Measurements from ENCODE around the gene NECTIN2.

Gene NECTIN2

DNA sequence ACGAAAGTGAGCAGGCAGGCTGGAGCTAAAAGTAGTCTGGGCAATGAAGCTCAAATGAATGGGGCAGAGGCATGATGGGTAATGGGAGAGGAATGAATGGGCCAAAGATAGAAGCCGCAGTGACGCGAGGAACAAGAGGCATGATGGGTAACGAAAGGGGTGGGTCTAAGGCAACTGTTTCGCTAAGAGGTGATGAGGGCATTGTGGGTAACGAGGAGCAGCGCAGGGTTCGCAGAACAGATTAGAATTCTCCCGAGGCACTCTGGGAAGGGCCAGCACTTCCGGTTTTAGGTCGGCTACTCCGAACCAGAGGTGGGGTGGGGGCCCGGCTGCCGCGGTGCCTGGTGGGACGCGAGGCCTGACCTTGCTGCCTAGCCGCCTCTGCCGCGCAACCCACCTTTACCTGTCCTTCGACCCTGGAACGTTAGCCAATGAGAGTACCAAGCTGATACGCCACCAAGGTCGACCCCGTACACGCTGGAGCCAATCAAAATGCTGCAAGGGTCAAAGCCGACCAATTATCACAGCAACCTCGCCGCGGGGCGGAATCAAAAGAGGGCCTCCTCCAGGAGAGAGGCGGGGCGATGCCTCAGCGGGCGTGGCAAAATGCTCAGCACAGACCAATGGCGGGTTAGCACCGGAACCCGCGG, 44.4 kb downstream of the NECTIN2 start:
- Histone ChIP-seq H3K79me2 (ENCODE audit: insufficient read depth, low read length) (peaks cover 24% of the 10 kb centered on the region), H3K27me3 (ENCODE audit: low read length) (no peaks in the 10 kb centered on the region), H3K4me2 (ENCODE audit: low read depth, low read length, poor library complexity, severe bottlenecking) (peak overlapping the region; percentile 89), H3K4me3 (ENCODE audit: insufficient read depth, low read length, poor library complexity, severe bottlenecking) (peak overlapping the region; percentile 59), H3K9me2 (replicated peaks; ENCODE audit: insufficient read depth, low read length) (no peaks in the 10 kb centered on the region), H3K36me3 (ENCODE audit: low read length) (no peaks in the 10 kb centered on the region), H3K27ac (ENCODE audit: low read depth, low read length) (peak overlapping the region; percentile 82), H3K9me3 (ENCODE audit: insufficient read depth, low read length) (no peaks in the 10 kb centered on the region; the same call in 1 of the 2 replicates), H2AFZ (ENCODE audit: low read depth, low read length, severe bottlenecking) (peak overlapping the region; percentile 86), H3K9ac (ENCODE audit: low read length) (peak overlapping the region; percentile 42), H4K20me1 (ENCODE audit: low read depth, low read length) (no peaks in the 10 kb centered on the region; the same call in 1 of the 2 replicates), H3F3A (ENCODE audit: insufficient read depth) (peaks cover 6% of the 10 kb centered on the region)
- no peak for TF ChIP-seq EZH2phosphoT487 (conservative IDR thresholded peaks at IDR 0.05; ENCODE audit: low read length)
- TF ChIP-seq, protein P1, sequence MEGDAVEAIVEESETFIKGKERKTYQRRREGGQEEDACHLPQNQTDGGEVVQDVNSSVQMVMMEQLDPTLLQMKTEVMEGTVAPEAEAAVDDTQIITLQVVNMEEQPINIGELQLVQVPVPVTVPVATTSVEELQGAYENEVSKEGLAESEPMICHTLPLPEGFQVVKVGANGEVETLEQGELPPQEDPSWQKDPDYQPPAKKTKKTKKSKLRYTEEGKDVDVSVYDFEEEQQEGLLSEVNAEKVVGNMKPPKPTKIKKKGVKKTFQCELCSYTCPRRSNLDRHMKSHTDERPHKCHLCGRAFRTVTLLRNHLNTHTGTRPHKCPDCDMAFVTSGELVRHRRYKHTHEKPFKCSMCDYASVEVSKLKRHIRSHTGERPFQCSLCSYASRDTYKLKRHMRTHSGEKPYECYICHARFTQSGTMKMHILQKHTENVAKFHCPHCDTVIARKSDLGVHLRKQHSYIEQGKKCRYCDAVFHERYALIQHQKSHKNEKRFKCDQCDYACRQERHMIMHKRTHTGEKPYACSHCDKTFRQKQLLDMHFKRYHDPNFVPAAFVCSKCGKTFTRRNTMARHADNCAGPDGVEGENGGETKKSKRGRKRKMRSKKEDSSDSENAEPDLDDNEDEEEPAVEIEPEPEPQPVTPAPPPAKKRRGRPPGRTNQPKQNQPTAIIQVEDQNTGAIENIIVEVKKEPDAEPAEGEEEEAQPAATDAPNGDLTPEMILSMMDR (IDR thresholded peaks at IDR 0.05; ENCODE audit: insufficient read depth, low read length, poor library complexity, severe bottlenecking) = no peak

DNA sequence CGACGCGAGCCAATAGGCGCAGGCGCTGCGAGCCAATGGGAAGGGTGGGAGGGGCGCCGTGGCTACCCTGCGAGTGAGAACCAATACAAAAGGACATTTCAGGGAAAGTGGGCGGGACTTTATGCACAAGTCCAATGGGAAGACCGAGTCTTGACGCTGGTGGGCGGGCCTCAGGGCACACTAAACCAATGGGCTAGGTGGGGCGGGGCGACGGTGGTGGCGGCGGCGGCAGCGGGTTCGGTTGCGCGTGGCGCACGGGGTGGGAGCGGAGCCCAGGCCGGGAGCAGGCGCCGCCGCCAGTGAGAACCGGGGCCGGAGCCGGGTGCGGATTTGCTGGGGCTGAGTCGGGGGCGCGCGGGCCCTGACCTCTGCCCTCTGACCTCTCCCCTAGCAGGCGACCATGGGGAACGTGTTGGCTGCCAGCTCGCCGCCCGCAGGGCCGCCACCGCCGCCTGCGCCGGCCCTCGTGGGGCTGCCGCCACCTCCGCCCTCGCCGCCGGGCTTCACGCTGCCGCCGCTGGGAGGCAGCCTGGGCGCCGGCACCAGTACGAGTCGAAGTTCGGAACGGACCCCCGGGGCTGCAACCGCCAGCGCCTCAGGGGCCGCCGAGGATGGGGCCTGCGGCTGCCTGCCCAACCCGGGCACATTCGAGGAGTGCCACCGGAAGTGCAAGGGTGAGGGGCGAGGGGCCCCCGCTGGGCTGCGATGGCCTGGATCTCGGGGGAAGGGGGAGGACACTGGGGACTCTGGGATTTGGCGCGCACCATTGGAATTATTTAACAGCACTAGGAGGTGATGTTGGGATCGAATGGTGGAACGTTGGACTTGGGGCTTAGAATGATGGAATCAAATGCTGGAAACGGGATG, 45.2 kb downstream of the NECTIN2 start, which contains the start of gene TOMM40:
TOMM40 (plus strand) TSS at position 239 of the 867 bp plus-strand sequence; CDS start at position 401, 162 bp downstream.
- Histone ChIP-seq H3K9me2 (replicated peaks; ENCODE audit: insufficient read depth, low read length) (no peaks in the 10 kb centered on the region), H3K79me2 (ENCODE audit: insufficient read depth, low read length) (peaks cover 24% of the 10 kb centered on the region), H3K27ac (ENCODE audit: low read depth, low read length) (peak within 1 kb of the TSS; percentile 82), H3K27me3 (ENCODE audit: low read length) (no peaks in the 10 kb centered on the region), H2AFZ (ENCODE audit: low read depth, low read length, severe bottlenecking) (peak within 1 kb of the TSS; percentile 86), H3K9ac (ENCODE audit: low read length) (peak within 1 kb of the TSS; percentile 91), H4K20me1 (ENCODE audit: low read depth, low read length) (no peaks in the 10 kb centered on the region; the same call in 1 of the 2 replicates), H3K4me3 (ENCODE audit: insufficient read depth, low read length, poor library complexity, severe bottlenecking) (peak within 1 kb of the TSS; percentile 65), H3K36me3 (ENCODE audit: low read length) (no peaks in the 10 kb centered on the region), H3K4me2 (ENCODE audit: low read depth, low read length, poor library complexity, severe bottlenecking) (peak within 1 kb of the TSS; percentile 89), H3F3A (ENCODE audit: insufficient read depth) (peaks cover 6% of the 10 kb centered on the region), H3K9me3 (ENCODE audit: insufficient read depth, low read length) (no peaks in the 10 kb centered on the region; the same call in 1 of the 2 replicates)
- TF ChIP-seq, protein P1 (IDR thresholded peaks at IDR 0.05; ENCODE audit: insufficient read depth, low read length, poor library complexity, severe bottlenecking) = no peak
- TF ChIP-seq EZH2phosphoT487 (conservative IDR thresholded peaks at IDR 0.05; ENCODE audit: low read length) = no peak

DNA sequence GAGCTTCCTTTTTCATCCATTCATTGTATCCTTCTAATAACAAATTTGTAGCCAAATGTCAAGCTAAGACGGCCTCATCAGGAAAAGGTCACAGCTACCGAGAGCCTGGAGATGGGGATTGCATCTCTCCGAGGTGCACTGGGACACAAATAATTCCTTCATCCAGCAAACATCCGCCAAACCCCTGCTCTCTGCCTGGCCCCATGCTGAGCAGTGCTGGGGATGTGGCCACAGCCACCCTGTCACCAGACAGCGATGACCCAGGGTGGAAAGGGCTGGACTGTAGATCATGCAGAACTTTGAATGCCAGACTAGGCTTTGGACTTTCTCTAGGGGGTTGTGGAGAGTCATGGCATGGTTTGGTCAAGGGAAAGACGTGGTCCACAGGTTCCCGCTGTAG, 46.8 kb downstream of the NECTIN2 start:
- H2AFZ ChIP-seq (ENCODE audit: low read depth, low read length, severe bottlenecking) = no peak overlapping the region
- no peaks in the 10 kb centered on the region; the same call in 1 of the 2 replicates for H4K20me1 ChIP-seq (ENCODE audit: low read depth, low read length)
- TF ChIP-seq, protein P1 (IDR thresholded peaks at IDR 0.05; ENCODE audit: insufficient read depth, low read length, poor library complexity, severe bottlenecking) = no peak
- H3K9ac ChIP-seq (ENCODE audit: low read length) = no peak overlapping the region
- H3K4me2 ChIP-seq (ENCODE audit: low read depth, low read length, poor library complexity, severe bottlenecking) = no peak overlapping the region
- H3K9me2 ChIP-seq (replicated peaks; ENCODE audit: insufficient read depth, low read length) = no peaks in the 10 kb centered on the region
- no peaks in the 10 kb centered on the region; the same call in 1 of the 2 replicates for H3K9me3 ChIP-seq (ENCODE audit: insufficient read depth, low read length)
- no peak overlapping the region for H3K27ac ChIP-seq (ENCODE audit: low read depth, low read length)
- H3K27me3 ChIP-seq (ENCODE audit: low read length) = no peaks in the 10 kb centered on the region
- no peak overlapping the region for H3K4me3 ChIP-seq (ENCODE audit: insufficient read depth, low read length, poor library complexity, severe bottlenecking)
- peaks cover 6% of the 10 kb centered on the region for H3F3A ChIP-seq (ENCODE audit: insufficient read depth)
- no peaks in the 10 kb centered on the region for H3K36me3 ChIP-seq (ENCODE audit: low read length)
- H3K79me2 ChIP-seq (ENCODE audit: insufficient read depth, low read length) = peaks cover 24% of the 10 kb centered on the region

Measured in SU-DHL-6 (cell line).